GM12873 (cell line): ENCODE data around the gene PLXNB2.

ENCODE experiments used
- CTCF ChIP-seq: IDR thresholded peaks from 2 replicates; pipeline ENCODE4 v1.5.1; 2012; ENCODE audit warnings: low read depth, mild to moderate bottlenecking, moderate library complexity, low read length, control low read depth; ENCODE audit not compliant: insufficient read depth; ENCODE audit errors: missing control alignments

The PLXNB2 gene

GRCh38 chr22:50269970-50270665, 37.3 kb downstream of the PLXNB2 start, which contains the start of gene MAPK11:
TSS of gene MAPK11 (minus strand) at chr22:50270380. CDS start at chr22:50270292, 88 bp downstream.
- TF ChIP-seq CTCF, result no peak

DNA sequence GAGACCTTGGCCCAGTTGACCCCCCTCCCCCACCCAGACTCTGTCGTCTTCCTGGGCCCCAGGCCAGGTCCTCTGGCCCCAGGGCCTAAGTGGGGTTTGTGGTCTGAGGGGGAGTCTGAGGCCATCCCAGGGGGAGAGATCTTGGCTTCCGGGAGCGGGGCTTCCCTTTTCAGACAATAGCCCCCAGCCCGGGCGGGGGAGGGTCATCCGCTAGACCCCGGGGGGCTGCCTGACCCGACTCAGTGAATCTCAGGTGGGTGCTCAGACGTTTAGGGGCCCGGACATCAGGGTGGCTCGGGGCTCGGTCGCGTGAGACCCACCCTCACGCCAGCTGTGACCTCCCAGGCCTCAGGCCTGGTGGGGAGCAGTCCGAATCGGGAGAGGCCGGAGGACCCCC, 37.9 kb downstream of the PLXNB2 start:
- no peak for TF ChIP-seq CTCF

GRCh38 chr22:50268655-50269113, 38.8 kb downstream of the PLXNB2 start:
- no peak for TF ChIP-seq CTCF

GRCh38 chr22:50267591-50268390, 39.7 kb downstream of the PLXNB2 start:
- peak; percentile 32 for TF ChIP-seq CTCF

DNA sequence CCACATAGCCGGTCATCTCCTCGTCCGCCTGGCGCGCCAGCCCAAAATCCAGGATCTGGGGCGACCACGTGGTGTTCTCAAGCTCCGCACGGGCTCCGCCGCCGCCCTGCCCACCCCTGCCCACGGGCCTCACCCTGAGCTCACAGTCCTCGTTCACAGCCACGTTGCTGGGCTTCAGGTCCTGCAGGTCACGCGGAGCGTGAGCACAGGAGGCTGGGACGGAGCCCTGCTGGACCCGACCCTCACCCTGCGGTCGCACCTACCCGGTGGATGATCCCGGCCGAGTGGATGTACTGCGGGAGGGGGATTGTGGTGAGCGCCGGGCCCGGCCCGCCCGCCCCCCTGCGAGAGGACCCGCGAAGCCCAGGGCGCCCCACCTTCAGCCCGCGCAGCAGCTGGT, 40.5 kb downstream of the PLXNB2 start:
- no peak for TF ChIP-seq CTCF

DNA sequence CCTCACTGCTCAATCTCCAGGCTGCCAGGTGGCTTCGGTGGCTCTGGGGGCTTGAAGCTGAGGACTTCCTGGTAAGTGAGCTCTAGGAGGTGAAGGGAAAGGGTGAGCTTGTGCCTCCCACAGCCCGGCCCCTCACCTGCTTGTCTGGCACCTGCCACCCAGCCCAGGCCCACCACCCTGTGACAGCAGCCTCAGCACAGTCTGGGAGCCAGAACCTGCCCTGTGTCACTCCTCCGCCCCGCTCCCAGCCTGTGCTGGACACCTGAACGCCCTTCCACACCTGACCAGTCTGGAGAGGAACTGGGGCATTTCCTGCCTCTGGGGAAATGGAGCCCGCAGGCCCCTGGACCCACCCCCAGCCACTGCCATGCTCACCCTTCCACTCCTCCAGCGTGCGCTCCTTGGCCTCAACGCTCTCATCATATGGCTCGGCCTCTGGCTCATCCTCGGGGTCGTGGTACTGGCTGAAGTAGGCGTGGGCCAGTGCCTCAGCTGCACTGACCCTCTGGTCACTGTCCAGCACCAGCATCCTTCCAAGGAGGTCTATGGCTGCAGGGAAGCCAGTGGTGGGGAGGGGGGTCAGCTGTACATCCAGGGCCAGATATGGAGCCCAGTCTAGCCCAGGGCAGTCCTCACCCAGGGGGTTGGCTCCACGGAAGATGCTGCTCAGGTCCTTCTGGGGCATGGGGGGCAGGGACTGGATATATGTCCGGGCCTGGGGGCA, 42.3 kb downstream of the PLXNB2 start:
- no peak for TF ChIP-seq CTCF

GRCh38 chr22:50264104-50264745, 43.2 kb downstream of the PLXNB2 start:
- TF ChIP-seq CTCF, result no peak
